Uterus (tissue), 4 donors: Measurements from ENCODE around the gene ZNF615. TPM values are rescaled to one million over a fixed set of nuclear protein-coding genes. Genes with fewer than 3 reads are reported as not detected.

Experiments
- DNase-seq, 2 donors: peaks; one replicate each; pipeline ENCODE4 v3.0.0-alpha.2; 2019 to 2020
- H3K27ac ChIP-seq, 2 donors: fragments of 200-600 bp; sonication (generic); 1 replicate in 1 of 2; 2 replicates in 1 of 2; pipeline ENCODE4 v1.5.1; 2016 to 2018
- H3K27me3 ChIP-seq, 2 donors: fragments of 200-600 bp; sonication (generic); one replicate each; pipeline ENCODE4 v1.5.1; 2018 to 2019; ENCODE audit warnings: control low read depth in 1 of 2
- H3K36me3 ChIP-seq, 2 donors: fragments of 200-600 bp; sonication (generic); one replicate each; pipeline ENCODE4 v1.5.1; 2019; ENCODE audit warnings: control low read depth in 1 of 2
- H3K4me1 ChIP-seq, 2 donors: fragments of 200-600 bp; sonication (generic); one replicate each; pipeline ENCODE4 v1.5.1; 2018 to 2019; ENCODE audit warnings: control low read depth in 1 of 2
- H3K4me3 ChIP-seq, 2 donors: fragments of 200-600 bp; sonication (generic); 1 replicate in 1 of 2; 2 replicates in 1 of 2; pipeline ENCODE4 v1.5.1; 2018 to 2019; ENCODE audit warnings: mild to moderate bottlenecking in 1 of 2
- H3K9me3 ChIP-seq, 2 donors: fragments of 200-600 bp; sonication (generic); one replicate each; pipeline ENCODE4 v1.5.1; 2019; ENCODE audit warnings: control low read depth in 1 of 2
- POLR2A ChIP-seq, 2 donors: fragments of 450-650 bp; IDR thresholded peaks; one replicate each; pipeline ENCODE4 v1.6.1; 2016; ENCODE audit warnings: antibody characterized with exemption in 2 of 2, mild to moderate bottlenecking in 1 of 2, moderate library complexity in 1 of 2
- intact Hi-C: fragments of 100-400 bp; cut with DNase I; formaldehyde crosslinking; loops from one replicate; pipeline ENCODE4 v1.15.1; 2023; ENCODE audit warnings: low total_unique reads
- total RNA-seq, 4 donors: library from RNA; depleted of rRNA in 3 of 4; stranded (reverse); fragments of >200 nt in 3 of 4; gene quantifications; one replicate each; pipeline versions ENCODE4 v1.1.0 to v1.2.4, GENCODE V29; 2014 to 2023
- TF ChIP-seq, protein P1 (sequence below), 4 experiments: fragments of 200-600 bp in 2 of 4; fragments of 450-650 bp in 2 of 4; sonication (generic) in 2 of 4; IDR thresholded peaks; one replicate each; pipeline ENCODE4 v1.5.1; 2016 to 2019; ENCODE audit warnings: antibody characterized with exemption in 4 of 4, mild to moderate bottlenecking in 2 of 4, moderate library complexity in 1 of 4
- donor health status: DM: yes; HTN: yes; CAD: no.

The ZNF615 gene
- total RNA-seq, 4 donors from 2014 or later: 9.7 to 35.9 (median 15.4) TPM

DNA sequence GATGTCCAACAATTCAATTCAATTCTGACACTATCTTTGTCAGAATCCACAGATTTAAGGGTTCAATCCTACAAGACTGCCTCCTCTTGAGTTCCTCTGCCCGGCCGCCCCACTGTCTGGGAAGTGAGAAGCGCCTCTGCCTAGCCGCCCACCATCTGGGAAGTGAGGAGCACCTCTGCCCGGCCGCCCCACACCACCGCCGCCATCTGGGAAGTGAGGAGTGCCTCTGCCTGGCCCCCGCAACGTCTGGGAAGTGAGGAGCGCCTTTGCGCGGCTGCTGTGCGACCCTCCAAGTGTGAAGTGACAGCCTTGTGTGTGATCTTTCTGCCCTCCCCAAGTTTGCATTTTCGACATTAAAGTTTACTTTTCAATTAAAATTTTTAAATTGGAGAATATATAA lies 14.2 kb upstream of the ZNF615 start:
- DNase-seq: no peak
- no peaks in the 10 kb centered on the region for H3K4me1 ChIP-seq
- no peak for TF ChIP-seq POLR2A (IDR thresholded peaks at IDR 0.05)
- TF ChIP-seq, protein P1, sequence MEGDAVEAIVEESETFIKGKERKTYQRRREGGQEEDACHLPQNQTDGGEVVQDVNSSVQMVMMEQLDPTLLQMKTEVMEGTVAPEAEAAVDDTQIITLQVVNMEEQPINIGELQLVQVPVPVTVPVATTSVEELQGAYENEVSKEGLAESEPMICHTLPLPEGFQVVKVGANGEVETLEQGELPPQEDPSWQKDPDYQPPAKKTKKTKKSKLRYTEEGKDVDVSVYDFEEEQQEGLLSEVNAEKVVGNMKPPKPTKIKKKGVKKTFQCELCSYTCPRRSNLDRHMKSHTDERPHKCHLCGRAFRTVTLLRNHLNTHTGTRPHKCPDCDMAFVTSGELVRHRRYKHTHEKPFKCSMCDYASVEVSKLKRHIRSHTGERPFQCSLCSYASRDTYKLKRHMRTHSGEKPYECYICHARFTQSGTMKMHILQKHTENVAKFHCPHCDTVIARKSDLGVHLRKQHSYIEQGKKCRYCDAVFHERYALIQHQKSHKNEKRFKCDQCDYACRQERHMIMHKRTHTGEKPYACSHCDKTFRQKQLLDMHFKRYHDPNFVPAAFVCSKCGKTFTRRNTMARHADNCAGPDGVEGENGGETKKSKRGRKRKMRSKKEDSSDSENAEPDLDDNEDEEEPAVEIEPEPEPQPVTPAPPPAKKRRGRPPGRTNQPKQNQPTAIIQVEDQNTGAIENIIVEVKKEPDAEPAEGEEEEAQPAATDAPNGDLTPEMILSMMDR (IDR thresholded peaks at IDR 0.05): no peak
- H3K27ac ChIP-seq: no peak overlapping the region
- peaks cover 0 to 61% of the 10 kb centered on the region in 2 donors for H3K9me3 ChIP-seq
- H3K36me3 ChIP-seq: no peaks in the 10 kb centered on the region
- no peaks in the 10 kb centered on the region for H3K27me3 ChIP-seq
- intact Hi-C loops: no loop called here
- no peak overlapping the region for H3K4me3 ChIP-seq

DNA sequence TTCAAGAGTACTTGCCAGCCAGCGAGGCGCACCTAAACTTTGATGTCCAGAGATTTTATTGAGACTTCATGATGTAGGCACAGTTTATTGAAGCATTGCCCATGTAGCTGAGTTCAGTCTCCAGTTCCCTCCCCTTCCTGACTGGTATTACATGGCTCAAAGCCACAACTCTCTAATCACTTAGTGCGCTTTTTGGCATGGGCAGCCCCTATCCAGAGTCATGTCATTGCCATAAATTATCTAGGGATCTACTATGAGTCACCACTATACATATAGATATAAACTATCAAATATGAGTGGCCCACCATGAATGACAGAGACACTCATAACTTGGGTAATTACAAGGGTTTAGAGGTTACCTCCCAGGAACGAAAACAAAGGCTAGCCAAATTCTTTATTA lies 12.5 kb upstream of the ZNF615 start:
- Histone ChIP-seq H3K27ac (no peak overlapping the region), H3K27me3 (no peaks in the 10 kb centered on the region), H3K36me3 (no peaks in the 10 kb centered on the region), H3K9me3 (peaks cover 0 to 76% of the 10 kb centered on the region in 2 donors), H3K4me1 (no peaks in the 10 kb centered on the region), H3K4me3 (no peak overlapping the region)
- intact Hi-C loops: no loop called here
- TF ChIP-seq, protein P1 (IDR thresholded peaks at IDR 0.05): no peak
- no peak for TF ChIP-seq POLR2A (IDR thresholded peaks at IDR 0.05)
- DNase-seq: no peak

DNA sequence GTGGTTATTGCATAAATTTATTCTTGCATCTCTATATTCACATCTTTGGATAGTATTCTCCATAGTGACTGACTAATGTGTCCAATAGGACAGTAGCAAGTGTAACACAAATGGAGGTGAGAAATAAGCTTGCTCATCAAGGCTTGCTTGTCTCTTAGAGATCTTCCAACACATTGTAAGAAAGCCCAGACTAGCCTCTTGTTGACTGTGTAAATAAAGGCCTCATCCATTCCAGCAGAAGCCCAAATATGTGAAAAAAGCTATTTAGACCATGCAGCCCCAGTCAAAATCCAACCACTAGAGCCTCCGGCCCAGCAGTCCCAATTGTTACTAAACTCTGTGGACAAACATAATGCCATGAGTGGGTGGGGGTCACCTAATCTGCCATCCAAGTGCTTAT lies 2.7 kb upstream of the ZNF615 start:
- Histone ChIP-seq H3K36me3 (no peaks in the 10 kb centered on the region), H3K27me3 (no peaks in the 10 kb centered on the region), H3K4me1 (no peaks in the 10 kb centered on the region), H3K4me3 (no peak overlapping the region), H3K27ac (no peak overlapping the region), H3K9me3 (peaks cover 0 to 20% of the 10 kb centered on the region in 2 donors)
- intact Hi-C loops: no loop called here
- DNase-seq: no peak
- TF ChIP-seq POLR2A (IDR thresholded peaks at IDR 0.05): no peak
- TF ChIP-seq, protein P1 (IDR thresholded peaks at IDR 0.05): no peak

DNA sequence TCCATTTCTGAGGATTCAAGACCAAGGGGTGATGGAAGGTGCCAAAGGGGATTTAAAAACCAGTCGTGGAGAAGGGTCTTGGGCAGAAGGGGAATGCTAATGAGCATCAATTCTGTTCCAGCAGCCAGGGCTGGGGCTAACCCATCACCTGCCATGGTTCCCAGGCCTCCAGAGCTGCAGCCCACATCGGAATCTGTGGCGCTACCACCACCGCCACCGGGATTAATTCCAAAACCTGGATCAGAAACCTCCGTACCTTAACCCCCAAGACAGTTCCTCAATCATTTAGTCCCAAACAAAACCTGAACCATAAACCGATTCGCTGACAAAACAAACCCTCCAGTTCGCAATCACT lies 583 bp downstream of the ZNF615 start:
- no peak for TF ChIP-seq POLR2A (IDR thresholded peaks at IDR 0.05)
- TF ChIP-seq, protein P1 (IDR thresholded peaks at IDR 0.05): no peak
- DNase-seq: no peak
- Histone ChIP-seq H3K9me3 (peaks cover 0 to 12% of the 10 kb centered on the region in 2 donors), H3K27ac (peak overlapping the region; percentile 84 to 87), H3K4me1 (no peaks in the 10 kb centered on the region), H3K27me3 (no peaks in the 10 kb centered on the region), H3K4me3 (peak overlapping the region; percentile 71 to 77), H3K36me3 (no peaks in the 10 kb centered on the region)
- intact Hi-C loops: no loop called here

DNA sequence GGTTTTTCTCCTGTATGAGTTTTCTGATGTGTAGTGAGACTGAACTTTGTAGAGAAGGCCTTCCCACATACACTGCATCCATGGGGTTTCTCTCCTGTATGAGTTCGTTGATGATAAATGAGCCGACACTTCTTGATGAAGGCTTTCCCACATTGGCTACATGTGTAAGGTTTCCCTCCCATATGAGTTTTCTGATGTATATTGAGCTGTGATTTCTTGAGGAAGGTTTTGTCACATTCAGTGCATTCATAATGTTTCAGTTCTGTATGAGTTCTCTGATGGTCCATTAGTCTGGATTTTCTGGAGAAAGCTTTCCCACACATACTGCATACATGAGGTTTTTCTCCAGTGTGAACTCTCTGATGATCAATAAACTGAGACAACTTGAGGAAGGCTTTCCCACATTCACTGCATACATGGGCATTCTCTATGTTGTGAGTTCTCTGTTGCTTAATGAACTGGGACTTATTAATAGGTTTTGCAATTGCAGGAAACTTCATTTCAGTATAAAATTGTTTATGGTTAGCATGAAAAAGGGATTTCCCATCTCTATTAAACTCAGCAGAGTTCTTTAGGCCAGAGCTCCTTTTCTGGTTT lies 13.9 kb downstream of the ZNF615 start:
- Histone ChIP-seq H3K27me3 (no peaks in the 10 kb centered on the region), H3K9me3 (peaks cover 0 to 76% of the 10 kb centered on the region in 2 donors), H3K27ac (no peak overlapping the region), H3K4me3 (no peak overlapping the region), H3K36me3 (no peaks in the 10 kb centered on the region), H3K4me1 (no peaks in the 10 kb centered on the region)
- no peak for DNase-seq
- no peak for TF ChIP-seq POLR2A (IDR thresholded peaks at IDR 0.05)
- TF ChIP-seq, protein P1 (IDR thresholded peaks at IDR 0.05): no peak
- intact Hi-C loops: no loop called here
